ENCODE results near the gene MBNL1.

- no peak for TF ChIP-seq CTCF (IDR thresholded peaks at IDR 0.05)
- no peak for TF ChIP-seq POLR2A (IDR thresholded peaks at IDR 0.05)
Measured at GRCh38 chr3:152317956-152318355, 49.2 kb downstream of the MBNL1 start.
